ENCODE data around the gene MED8. TPM values are rescaled to one million over a fixed set of nuclear protein-coding genes. Genes with fewer than 3 reads are reported as not detected.

MED8 gene
- total and polyA plus RNA-seq, 2 of the 13 experiments (the other 11 are each of a cell fraction or from before 2014, with no cell fraction given): 16.9 to 77.4 TPM

- TF ChIP-seq E2F2 (CRISPR knock-in tag; IDR thresholded peaks at IDR 0.05; ENCODE audit: borderline replicate concordance) (peak; percentile 52; the same call in 1 of the 2 replicates), BCL3 (CRISPR knock-in tag; IDR thresholded peaks at IDR 0.05) (no peak), RXRB (CRISPR knock-in tag; IDR thresholded peaks at IDR 0.05; ENCODE audit: borderline replicate concordance) (no peak), ZNF782 (CRISPR knock-in tag; IDR thresholded peaks at IDR 0.05; ENCODE audit: borderline replicate concordance) (no peak), MNT (IDR thresholded peaks at IDR 0.05) (peak; percentile 34), SOX6 (IDR thresholded peaks at IDR 0.05) (no peak), SOX6 (CRISPR knock-in tag; IDR thresholded peaks at IDR 0.05) (no peak), CREM (IDR thresholded peaks at IDR 0.05) (no peak), CREM (CRISPR knock-in tag; IDR thresholded peaks at IDR 0.05) (no peak), ZNF337 (CRISPR knock-in tag; IDR thresholded peaks at IDR 0.05; ENCODE audit: borderline replicate concordance, low read depth) (peak; percentile 3; the same call in 1 of the 2 replicates), ZSCAN12 (CRISPR knock-in tag; IDR thresholded peaks at IDR 0.05) (no peak), GMEB1 (CRISPR knock-in tag; IDR thresholded peaks at IDR 0.05; ENCODE audit: borderline replicate concordance) (no peak), ZFX (CRISPR knock-in tag; IDR thresholded peaks at IDR 0.05; ENCODE audit: low read depth) (no peak; the same call in 1 of the 2 replicates), RAD21 (CRISPR knock-in tag; IDR thresholded peaks at IDR 0.05) (no peak; the same call in 1 of the 2 replicates), FOXO4 (CRISPR knock-in tag; conservative IDR thresholded peaks at IDR 0.05) (0 out of 2 replicates have a peak, but pooled peaks have one; percentile 63), LCORL (IDR thresholded peaks at IDR 0.05) (no peak), LCORL (CRISPR knock-in tag; IDR thresholded peaks at IDR 0.05) (peak; percentile 62; the same call in 1 of the 2 replicates), JUNB (CRISPR knock-in tag; IDR thresholded peaks at IDR 0.05; ENCODE audit: borderline replicate concordance) (no peak), NFE2L1 (CRISPR knock-in tag; IDR thresholded peaks at IDR 0.05; ENCODE audit: borderline replicate concordance) (peak; percentile 21; the same call in 1 of the 2 replicates), ZNF367 (CRISPR knock-in tag; IDR thresholded peaks at IDR 0.05; ENCODE audit: borderline replicate concordance) (no peak), ZNF724P (CRISPR knock-in tag; IDR thresholded peaks at IDR 0.05; ENCODE audit: borderline replicate concordance) (0 out of 2 replicates have a peak, but pooled peaks have one; percentile 1), MAF1 (CRISPR knock-in tag; IDR thresholded peaks at IDR 0.05; ENCODE audit: borderline replicate concordance) (0 out of 2 replicates have a peak, but pooled peaks have one; percentile 44)
Observed at GRCh38 chr1:43367026-43367903, 22.3 kb downstream of the MED8 start (continued).

All from HepG2 (cell line).